Measurements from ENCODE around the gene EME2.

The EME2 gene

GRCh38 chr16:1744338-1744840, 28.2 kb upstream of the EME2 start:
- Histone ChIP-seq H3K4me1 (ENCODE audit: low read length) (no peaks in the 10 kb centered on the region), H2AFZ (ENCODE audit: low read depth, low read length) (no peak overlapping the region), H3K9me3 (ENCODE audit: insufficient read depth, low read length) (no peaks in the 10 kb centered on the region), H3K79me2 (ENCODE audit: low read length) (no peaks in the 10 kb centered on the region), H3K27ac (ENCODE audit: low read length) (no peak overlapping the region), H3K36me3 (replicated peaks; ENCODE audit: low read depth, low read length) (peaks cover under 1% of the 10 kb centered on the region), H4K20me1 (ENCODE audit: insufficient read depth, low read length) (no peaks in the 10 kb centered on the region), H3K27me3 (ENCODE audit: low read depth, low read length) (no peaks in the 10 kb centered on the region), H3K9ac (ENCODE audit: low read length) (no peak overlapping the region), H3K4me3 (ENCODE audit: low read length) (no peak overlapping the region), H3K4me2 (ENCODE audit: low read length) (no peak overlapping the region)
- TF ChIP-seq CTCF (IDR thresholded peaks at IDR 0.05; ENCODE audit: low read depth, low read length) (no peak), EZH2phosphoT487 (IDR thresholded peaks at IDR 0.05; ENCODE audit: low read depth) (no peak)

- Histone ChIP-seq H3K36me3 (replicated peaks; ENCODE audit: low read depth, low read length) (peaks cover 3% of the 10 kb centered on the region), H3K27ac (ENCODE audit: low read length) (no peak overlapping the region), H3K9me3 (ENCODE audit: insufficient read depth, low read length) (no peaks in the 10 kb centered on the region), H3K4me2 (ENCODE audit: low read length) (no peak overlapping the region), H3K9ac (ENCODE audit: low read length) (no peak overlapping the region), H3K4me3 (ENCODE audit: low read length) (no peak overlapping the region), H3K27me3 (ENCODE audit: low read depth, low read length) (no peaks in the 10 kb centered on the region), H3K4me1 (ENCODE audit: low read length) (no peaks in the 10 kb centered on the region), H3K79me2 (ENCODE audit: low read length) (no peaks in the 10 kb centered on the region), H2AFZ (ENCODE audit: low read depth, low read length) (no peak overlapping the region), H4K20me1 (ENCODE audit: insufficient read depth, low read length) (no peaks in the 10 kb centered on the region)
- no peak for TF ChIP-seq EZH2phosphoT487 (IDR thresholded peaks at IDR 0.05; ENCODE audit: low read depth)
- TF ChIP-seq CTCF (IDR thresholded peaks at IDR 0.05; ENCODE audit: low read depth, low read length), result no peak
Observed at GRCh38 chr16:1745181-1745899, 27.3 kb upstream of the EME2 start.

- Histone ChIP-seq H4K20me1 (ENCODE audit: insufficient read depth, low read length) (no peaks in the 10 kb centered on the region), H3K4me1 (ENCODE audit: low read length) (no peaks in the 10 kb centered on the region), H3K27me3 (ENCODE audit: low read depth, low read length) (no peaks in the 10 kb centered on the region), H3K27ac (ENCODE audit: low read length) (no peak overlapping the region), H2AFZ (ENCODE audit: low read depth, low read length) (no peak overlapping the region), H3K4me3 (ENCODE audit: low read length) (no peak overlapping the region), H3K79me2 (ENCODE audit: low read length) (no peaks in the 10 kb centered on the region), H3K9me3 (ENCODE audit: insufficient read depth, low read length) (no peaks in the 10 kb centered on the region), H3K4me2 (ENCODE audit: low read length) (no peak overlapping the region), H3K9ac (ENCODE audit: low read length) (no peak overlapping the region), H3K36me3 (replicated peaks; ENCODE audit: low read depth, low read length) (peaks cover 3% of the 10 kb centered on the region)
- TF ChIP-seq EZH2phosphoT487 (IDR thresholded peaks at IDR 0.05; ENCODE audit: low read depth), result no peak
- no peak for TF ChIP-seq CTCF (IDR thresholded peaks at IDR 0.05; ENCODE audit: low read depth, low read length)
Observed at GRCh38 chr16:1745900-1746692, 26.5 kb upstream of the EME2 start.

- H3K9ac ChIP-seq (ENCODE audit: low read length), result no peak overlapping the region
- H3K79me2 ChIP-seq (ENCODE audit: low read length), result no peaks in the 10 kb centered on the region
- no peak overlapping the region for H3K4me3 ChIP-seq (ENCODE audit: low read length)
- no peak overlapping the region for H3K4me2 ChIP-seq (ENCODE audit: low read length)
- H2AFZ ChIP-seq (ENCODE audit: low read depth, low read length), result no peak overlapping the region
- H3K27me3 ChIP-seq (ENCODE audit: low read depth, low read length), result no peaks in the 10 kb centered on the region
- no peaks in the 10 kb centered on the region for H3K9me3 ChIP-seq (ENCODE audit: insufficient read depth, low read length)
- peaks cover 3% of the 10 kb centered on the region for H3K36me3 ChIP-seq (replicated peaks; ENCODE audit: low read depth, low read length)
- no peak for TF ChIP-seq CTCF (IDR thresholded peaks at IDR 0.05; ENCODE audit: low read depth, low read length)
- TF ChIP-seq EZH2phosphoT487 (IDR thresholded peaks at IDR 0.05; ENCODE audit: low read depth), result no peak
- H4K20me1 ChIP-seq (ENCODE audit: insufficient read depth, low read length), result no peaks in the 10 kb centered on the region
- H3K27ac ChIP-seq (ENCODE audit: low read length), result no peak overlapping the region
- H3K4me1 ChIP-seq (ENCODE audit: low read length), result no peaks in the 10 kb centered on the region
Observed at GRCh38 chr16:1746693-1747195, 25.9 kb upstream of the EME2 start.
